Measurements from ENCODE around the gene EHBP1.
A peak's percentile ranks its signal among the peaks of the same experiment; 100 is the strongest.
"Not testable (repeated sequence)": the region's sequence is repeated elsewhere in the genome, so short reads cannot be mapped to it uniquely, and the experiment has no call there.

EHBP1 gene

GRCh38 chr2:62736899-62737559 lies 31.5 kb downstream of the EHBP1 start:
- DNase-seq (ENCODE audit: low read depth): peak; percentile 42

DNA sequence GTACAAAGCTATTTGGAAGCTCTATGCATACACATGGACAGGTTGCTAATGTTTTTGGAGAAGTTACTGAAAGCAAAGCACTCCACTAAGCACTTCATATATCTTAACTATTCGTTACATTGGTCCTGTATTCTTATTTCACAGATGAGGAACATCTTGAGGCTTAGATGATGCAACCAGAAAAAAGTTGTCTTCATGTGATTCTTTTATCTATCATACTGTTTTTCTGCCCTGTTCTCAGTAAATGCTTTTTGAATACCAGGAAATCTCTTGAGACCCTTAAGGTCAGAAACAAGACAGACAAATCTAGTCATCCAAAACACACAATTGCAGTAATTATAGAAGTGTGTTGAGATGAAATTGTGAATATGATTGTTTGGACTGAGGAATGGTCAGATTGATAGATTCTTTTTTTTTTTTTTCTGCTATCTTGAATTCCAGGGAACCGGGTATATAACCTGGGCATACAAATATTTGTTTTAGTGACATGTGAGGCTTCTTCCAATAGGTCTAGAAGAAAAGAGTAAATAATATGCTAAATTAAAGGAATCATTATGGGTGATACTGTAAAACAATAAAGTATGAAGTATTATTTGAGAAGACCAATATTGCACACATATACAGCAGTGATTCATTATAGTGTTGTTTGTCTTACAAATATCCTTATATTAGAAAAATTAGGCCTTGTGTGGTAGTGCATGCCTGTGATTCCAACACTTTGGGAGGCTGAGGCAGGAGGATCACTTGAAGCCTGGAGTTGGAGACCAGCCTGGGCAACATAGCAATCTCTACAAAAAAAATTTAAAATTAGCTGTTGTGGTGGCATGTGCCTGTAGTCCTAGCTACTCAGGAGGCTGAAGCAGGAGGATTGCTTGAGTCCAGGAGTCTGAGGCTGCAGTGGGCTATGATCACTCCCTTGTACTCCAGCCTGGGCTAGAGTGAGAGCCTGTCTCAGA lies 33.7 kb downstream of the EHBP1 start:
- DNase-seq (ENCODE audit: low read depth): no peak

DNA sequence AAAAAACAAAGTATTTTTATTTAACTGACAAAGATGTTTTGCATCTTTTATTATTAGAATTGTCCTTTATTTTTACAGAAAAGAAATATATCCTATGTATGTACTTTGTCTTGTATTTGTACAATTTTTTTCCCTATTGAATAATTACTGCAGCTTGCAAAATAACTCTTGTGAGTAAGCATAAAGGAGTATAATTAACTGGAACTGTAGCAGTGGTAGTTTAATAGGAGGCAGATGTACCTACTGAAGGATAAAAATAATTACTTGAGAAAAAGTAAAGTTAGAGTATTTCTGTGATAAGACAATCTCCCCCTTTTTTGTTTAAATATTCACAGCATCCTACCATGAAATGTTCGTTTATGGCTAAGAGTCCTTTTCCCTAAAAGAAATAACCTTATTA lies 34.7 kb downstream of the EHBP1 start:
- DNase-seq (ENCODE audit: low read depth): peak; percentile 32

DNA sequence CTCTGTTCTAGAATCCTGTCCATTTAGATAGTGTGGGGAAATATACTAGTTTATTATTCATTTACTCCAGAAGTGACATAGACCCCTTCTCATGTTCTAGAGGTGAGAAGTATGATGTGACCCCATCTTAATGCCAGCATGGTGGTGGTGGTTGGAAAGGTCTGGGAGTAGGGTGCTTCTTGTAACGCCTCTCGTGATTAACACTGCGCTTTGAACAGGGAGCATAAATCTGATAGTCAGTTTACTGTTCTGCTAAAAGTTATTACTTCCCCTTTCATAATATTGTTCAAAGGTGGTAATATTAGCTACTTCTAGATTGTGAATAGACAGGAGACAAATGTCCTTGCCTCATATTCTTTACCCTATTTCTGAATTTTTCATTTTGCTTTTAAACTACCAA lies 35.6 kb downstream of the EHBP1 start:
- DNase-seq (ENCODE audit: low read depth): no peak

- peak; percentile 89 for DNase-seq (ENCODE audit: low read depth)
Observed at GRCh38 chr2:62741954-62742722, 36.6 kb downstream of the EHBP1 start.

GRCh38 chr2:62743506-62743905 lies 38.0 kb downstream of the EHBP1 start:
- no peak for DNase-seq (ENCODE audit: low read depth)

DNA sequence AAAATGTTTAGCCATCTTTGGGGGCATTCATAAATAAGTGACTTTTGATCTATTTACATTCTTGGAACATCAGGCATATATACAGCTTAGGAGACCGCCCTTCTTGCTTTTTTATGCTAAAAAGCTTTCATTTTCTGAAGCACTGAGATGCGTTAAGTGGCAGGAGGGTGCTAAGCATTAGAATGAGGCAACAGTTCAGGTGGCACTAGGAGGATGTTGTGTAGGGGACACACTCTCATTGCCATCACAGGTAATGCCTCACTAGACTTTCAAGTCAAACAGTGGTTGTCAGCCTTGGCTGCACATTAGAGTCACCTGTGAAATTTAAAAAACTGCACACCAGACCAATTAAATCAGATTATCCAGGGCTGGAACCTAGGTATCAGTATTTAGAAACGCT lies 39.1 kb downstream of the EHBP1 start:
- DNase-seq (ENCODE audit: low read depth): no peak

GRCh38 chr2:62745891-62746481 lies 40.5 kb downstream of the EHBP1 start:
- no peak for DNase-seq (ENCODE audit: low read depth)

- no peak for DNase-seq (ENCODE audit: low read depth)
Observed at GRCh38 chr2:62747169-62747568, 41.7 kb downstream of the EHBP1 start.

DNA sequence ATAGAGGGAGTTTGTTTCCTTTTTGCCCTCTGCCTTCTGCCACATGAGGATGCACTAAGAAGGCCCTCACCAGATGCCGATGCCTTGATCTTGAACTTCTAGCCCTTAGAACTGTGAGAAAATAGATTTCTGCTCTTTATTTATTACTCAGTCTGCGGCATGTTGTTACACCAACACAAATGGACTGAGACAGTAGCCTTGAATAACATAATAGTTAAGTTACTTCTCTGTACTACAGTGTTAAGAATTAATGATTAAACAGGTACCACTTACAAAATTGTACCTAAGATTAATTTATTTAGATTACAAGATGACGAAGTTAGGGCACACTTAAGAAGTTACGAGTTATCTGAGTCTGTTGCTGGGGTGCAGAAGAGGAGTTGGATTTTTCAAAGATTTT lies 42.4 kb downstream of the EHBP1 start:
- DNase-seq (ENCODE audit: low read depth): no peak

DNA sequence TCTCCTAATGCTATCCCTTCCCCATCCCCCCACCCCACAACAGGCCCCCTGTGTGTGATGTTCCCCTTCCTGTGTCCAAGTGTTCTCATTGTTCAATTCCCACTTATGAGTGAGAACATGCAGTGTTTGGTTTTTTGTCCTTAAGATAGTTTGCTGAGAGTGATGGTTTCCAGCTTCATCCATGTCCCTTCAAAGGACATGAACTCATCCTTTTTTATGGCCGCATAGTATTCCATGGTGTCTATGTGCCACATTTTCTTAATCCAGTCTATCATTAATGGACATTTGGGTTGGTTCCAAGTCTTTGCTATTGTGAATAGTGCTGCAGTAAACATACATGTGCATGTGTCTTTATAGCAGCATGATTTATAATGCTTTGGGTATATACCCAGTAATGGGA lies 43.6 kb downstream of the EHBP1 start:
- DNase-seq (ENCODE audit: low read depth): not testable (repeated sequence)

DNA sequence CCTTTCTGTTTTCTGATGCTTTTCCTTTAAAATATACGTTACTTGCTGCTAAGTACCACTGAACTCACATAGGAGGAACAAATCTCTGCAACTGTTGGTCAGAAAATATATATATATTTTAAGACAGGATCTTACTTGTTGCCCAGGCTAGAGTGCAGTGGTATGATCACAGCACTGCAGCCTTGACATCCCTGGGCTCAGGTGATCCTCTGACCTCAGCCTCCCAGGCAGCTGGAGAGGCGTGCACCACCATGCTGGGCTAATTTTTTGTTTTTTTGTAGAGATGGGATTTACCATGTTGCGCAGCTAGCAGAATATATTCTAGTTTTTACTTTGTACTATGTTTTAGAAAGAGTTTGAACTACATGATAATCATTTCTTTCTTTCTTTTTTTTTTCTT lies 51.5 kb downstream of the EHBP1 start:
- no peak for DNase-seq (ENCODE audit: low read depth)

- DNase-seq (ENCODE audit: low read depth): no peak
Observed at GRCh38 chr2:62760026-62760425, 54.5 kb downstream of the EHBP1 start.

GRCh38 chr2:62760555-62760954 lies 55.0 kb downstream of the EHBP1 start:
- peak; percentile 68 for DNase-seq (ENCODE audit: low read depth)

DNA sequence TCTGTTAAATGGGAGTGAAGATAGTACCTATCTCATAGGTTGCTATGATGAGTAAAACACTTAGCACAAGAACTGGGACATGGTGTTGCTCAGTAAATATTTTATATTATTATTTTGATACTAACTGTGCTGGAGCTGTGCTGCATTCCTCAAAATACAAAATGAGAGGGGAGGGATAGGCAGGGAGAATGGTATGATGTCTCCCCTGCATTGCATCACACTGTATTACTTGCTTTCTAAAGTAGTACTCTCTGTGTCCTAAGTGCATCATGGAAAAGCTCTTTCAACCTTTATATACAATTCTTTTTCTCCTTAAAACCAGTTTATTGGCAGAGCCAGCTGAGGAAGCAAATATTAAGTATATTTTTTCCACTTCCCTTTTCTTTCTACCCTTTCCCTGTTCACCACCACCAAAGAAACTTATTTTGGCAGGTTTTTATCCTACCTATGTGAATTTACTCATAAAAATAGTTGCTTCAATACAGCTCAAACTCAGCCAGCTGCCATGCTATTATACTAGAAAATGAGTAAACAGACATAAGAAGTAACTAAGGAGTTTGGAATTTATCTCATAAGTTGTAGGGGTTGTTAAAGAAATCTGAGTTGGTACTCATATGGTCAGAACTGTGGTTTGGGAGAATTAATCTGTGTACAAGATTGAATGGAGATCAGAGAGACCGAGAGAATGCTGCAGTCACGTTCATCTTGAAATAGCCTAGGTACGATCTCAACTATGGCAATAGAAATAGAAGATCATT lies 60.3 kb downstream of the EHBP1 start:
- peak; percentile 27 for DNase-seq (ENCODE audit: low read depth)

DNA sequence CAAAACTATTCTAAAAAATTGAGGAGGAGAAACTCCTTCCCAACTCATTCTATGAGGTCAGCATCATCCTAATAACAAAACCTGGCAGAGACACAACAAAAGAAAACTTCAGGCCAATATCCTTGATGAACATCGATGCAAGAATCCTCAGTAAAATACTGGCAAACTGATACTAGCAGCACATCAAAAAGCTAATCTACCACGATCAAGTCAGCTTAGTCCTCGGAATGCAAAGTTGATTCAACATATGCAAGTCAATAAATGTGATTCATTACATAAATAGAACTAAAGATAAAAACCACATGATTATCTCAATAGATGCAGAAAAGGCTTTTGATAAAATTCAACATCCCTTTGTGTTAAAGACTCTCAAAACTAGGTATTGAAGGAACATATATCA lies 63.1 kb downstream of the EHBP1 start:
- DNase-seq (ENCODE audit: low read depth): peak; percentile 78

GRCh38 chr2:62770629-62771028 lies 65.1 kb downstream of the EHBP1 start:
- no peak for DNase-seq (ENCODE audit: low read depth)

DNA sequence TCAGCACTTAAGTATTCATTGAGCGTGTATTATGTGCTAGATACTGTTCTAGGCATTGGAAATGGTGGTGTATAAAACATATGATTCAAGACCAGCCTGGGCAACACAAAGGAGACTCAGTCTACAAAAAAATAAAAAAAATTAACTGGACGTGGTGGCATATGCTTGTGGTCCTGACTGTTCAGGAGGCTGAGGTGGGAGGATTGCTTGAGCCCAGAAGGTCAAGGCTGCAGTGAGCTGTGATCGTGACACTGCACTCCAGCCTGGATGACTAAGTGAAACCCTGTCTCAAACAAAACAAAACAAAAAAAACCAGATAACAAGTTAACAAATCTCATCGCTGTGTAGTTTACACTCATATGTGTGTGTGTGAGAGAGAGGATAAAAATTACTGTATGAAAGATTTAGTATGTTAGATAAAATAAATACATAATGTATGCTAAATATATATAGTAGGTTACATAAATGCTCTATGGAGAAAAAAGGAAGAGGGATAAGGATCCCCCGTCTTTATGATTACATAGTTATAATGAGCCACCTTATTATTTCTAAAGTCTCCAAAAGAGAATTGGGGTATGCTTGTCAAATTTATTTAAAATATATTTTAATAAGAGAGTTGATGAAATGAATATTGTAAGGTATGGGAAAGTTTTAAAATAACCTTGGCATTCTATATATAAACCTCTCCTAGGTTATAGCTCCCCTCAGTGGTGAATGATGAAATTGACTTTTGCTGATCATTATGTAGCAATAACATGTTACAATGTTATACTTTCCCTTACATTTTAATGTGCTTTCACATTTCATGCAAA lies 69.2 kb downstream of the EHBP1 start:
- peak; percentile 67 for DNase-seq (ENCODE audit: low read depth)

GRCh38 chr2:62775367-62775668 lies 69.8 kb downstream of the EHBP1 start:
- no peak for DNase-seq (ENCODE audit: low read depth)

- DNase-seq (ENCODE audit: low read depth): peak; percentile 51
Observed at GRCh38 chr2:62783679-62784078, 78.2 kb downstream of the EHBP1 start.

GRCh38 chr2:62784341-62784740 lies 78.8 kb downstream of the EHBP1 start:
- no peak for DNase-seq (ENCODE audit: low read depth)

Measured in EH (cell line).